GM19467 (cell line): Measurements from ENCODE around the gene GCC2.
A peak's percentile ranks its signal among the peaks of the same experiment; 100 is the strongest.
"Not testable (repeated sequence)": the region's sequence is repeated elsewhere in the genome, so short reads cannot be mapped to it uniquely, and the experiment has no call there.

Experiments used
- ATAC-seq: cut with Tn5 transposase; IDR thresholded peaks from one replicate; pipeline ENCODE4 v1.9.1; 2021; ENCODE audit warnings: mild to moderate bottlenecking, moderate library complexity; ENCODE audit not compliant: unreplicated experiment

The GCC2 gene

GRCh38 chr2:108507620-108508019, 58.6 kb downstream of the GCC2 start:
- not testable (repeated sequence) for ATAC-seq

GRCh38 chr2:108512431-108512830, 63.4 kb downstream of the GCC2 start:
- not testable (repeated sequence) for ATAC-seq

GRCh38 chr2:108514478-108514877, 65.5 kb downstream of the GCC2 start:
- ATAC-seq: not testable (repeated sequence)

- ATAC-seq: not testable (repeated sequence)
Measured at GRCh38 chr2:108524688-108525087, 75.7 kb downstream of the GCC2 start.

GRCh38 chr2:108525258-108525657, 76.3 kb downstream of the GCC2 start:
- not testable (repeated sequence) for ATAC-seq

GRCh38 chr2:108531674-108532055, 82.7 kb downstream of the GCC2 start:
- ATAC-seq: no peak

GRCh38 chr2:108533832-108534583, 85.0 kb downstream of the GCC2 start, which contains the start of gene LIMS1:
Gene LIMS1, plus strand, starts transcription at chr2:108534470. Its CDS starts 93 bp downstream, at chr2:108534563.
- ATAC-seq: peak; percentile 85

GRCh38 chr2:108534584-108535356, 85.8 kb downstream of the GCC2 start:
- ATAC-seq: peak; percentile 30

- no peak for ATAC-seq
Measured at GRCh38 chr2:108535357-108535631, 86.3 kb downstream of the GCC2 start.

GRCh38 chr2:108536133-108536780, 87.3 kb downstream of the GCC2 start:
- ATAC-seq: no peak

GRCh38 chr2:108536911-108537310, 87.9 kb downstream of the GCC2 start:
- no peak for ATAC-seq

GRCh38 chr2:108538000-108538625, 89.1 kb downstream of the GCC2 start:
- ATAC-seq: no peak

- ATAC-seq: no peak
Measured at GRCh38 chr2:108541451-108541850, 92.4 kb downstream of the GCC2 start.

- ATAC-seq: no peak
Measured at GRCh38 chr2:108542071-108542470, 93.1 kb downstream of the GCC2 start.

- ATAC-seq: no peak
Measured at GRCh38 chr2:108547606-108548005, 98.6 kb downstream of the GCC2 start.

- ATAC-seq: no peak
Measured at GRCh38 chr2:108548208-108549003, 99.4 kb downstream of the GCC2 start.

GRCh38 chr2:108552566-108552965, 103.6 kb downstream of the GCC2 start:
- no peak for ATAC-seq

GRCh38 chr2:108553209-108553919, 104.4 kb downstream of the GCC2 start:
- ATAC-seq: no peak

GRCh38 chr2:108554528-108554927, 105.5 kb downstream of the GCC2 start:
- no peak for ATAC-seq

GRCh38 chr2:108555572-108555971, 106.6 kb downstream of the GCC2 start:
- ATAC-seq: no peak
